Measurements from ENCODE around the gene CYBC1.

CYBC1 gene

DNA sequence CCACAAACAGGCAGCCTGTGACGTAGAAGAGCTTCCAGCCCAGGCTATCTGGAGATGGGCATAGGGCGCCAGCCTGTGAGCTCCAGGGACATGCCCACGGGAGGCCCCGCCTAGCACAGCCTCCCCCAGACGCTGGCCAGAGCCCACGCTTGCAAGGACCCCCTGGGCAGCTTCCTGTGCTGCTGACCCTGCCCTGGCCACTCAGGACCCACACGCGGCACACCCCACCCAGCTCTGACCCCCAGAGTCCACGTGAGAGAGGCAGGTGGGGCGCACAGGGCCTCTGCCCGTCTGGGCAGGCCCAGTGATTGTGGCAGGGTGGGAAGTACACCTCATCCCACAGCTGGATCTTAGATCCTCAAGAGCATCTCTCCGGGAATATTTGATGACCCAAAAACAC is 3.9 kb downstream of the CYBC1 start:
- no peak for DNase-seq

DNA sequence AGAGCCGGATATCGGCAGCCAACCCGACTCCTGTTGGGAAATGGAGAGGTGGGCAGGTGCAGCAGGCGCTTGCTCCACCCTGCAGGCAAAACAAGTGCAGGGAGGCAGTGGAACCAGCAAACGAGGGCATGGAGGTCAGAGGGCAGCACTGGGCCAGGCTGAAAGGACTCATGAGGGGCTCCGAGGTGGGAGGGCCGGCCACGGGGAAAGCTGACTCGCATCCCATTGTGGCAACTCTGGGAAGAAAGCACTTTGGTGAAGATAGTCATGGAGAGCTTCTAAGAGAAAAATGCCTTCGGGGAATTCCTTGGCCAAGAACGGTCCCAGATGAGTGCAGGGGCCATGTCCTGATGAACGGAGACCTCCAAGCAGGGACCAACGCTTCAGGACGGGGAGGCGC is 4.4 kb downstream of the CYBC1 start:
- no peak for DNase-seq

DNA sequence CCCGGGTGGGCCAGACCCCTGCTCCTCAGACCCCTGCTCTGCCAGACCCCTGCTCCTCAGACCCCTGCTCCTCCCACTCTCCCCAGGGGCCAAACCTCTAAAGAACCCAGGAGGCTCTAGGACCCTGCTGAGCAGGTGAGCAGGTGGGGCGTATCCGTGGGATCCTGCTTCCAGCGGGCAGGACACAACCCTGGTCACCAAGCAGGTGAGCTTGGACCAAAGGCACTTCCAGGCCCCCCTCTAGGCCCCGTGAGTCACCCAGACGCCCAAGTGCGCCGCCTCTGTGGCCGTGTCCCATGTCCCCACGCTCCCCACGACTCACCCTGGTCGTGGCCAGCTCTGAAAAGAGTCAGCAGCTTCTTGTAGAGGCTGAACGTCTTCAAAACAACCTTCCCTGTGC is 5.0 kb downstream of the CYBC1 start:
- DNase-seq: no peak

DNA sequence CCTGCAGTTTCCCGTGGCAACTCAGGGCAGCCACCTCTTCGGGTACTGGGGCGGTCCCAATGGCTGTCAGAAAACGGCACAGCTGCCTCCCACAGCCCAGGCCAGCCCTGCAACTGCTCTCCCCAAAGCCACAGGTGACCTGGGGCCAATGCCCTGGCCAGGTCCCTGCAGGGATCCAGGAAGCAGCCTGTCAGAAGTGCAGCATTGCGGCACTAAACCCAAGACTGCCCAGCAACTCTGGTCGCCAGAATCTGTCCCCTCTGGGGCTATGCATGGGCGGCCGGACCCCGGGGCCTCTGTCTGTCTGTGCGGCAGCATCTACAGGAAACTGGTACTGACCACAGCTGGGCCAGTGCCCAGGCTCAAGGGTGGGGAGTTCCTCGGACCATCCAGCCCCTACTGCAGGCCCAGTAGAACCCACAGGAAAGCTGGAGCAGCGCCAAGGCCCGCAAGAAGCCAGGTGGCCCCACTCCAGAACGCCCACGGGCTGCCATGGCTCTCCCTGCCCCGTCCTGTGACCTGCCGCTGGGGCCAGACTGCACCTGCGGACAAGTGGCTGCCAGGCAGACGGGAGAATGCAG is 5.5 kb downstream of the CYBC1 start:
- no peak for DNase-seq

DNA sequence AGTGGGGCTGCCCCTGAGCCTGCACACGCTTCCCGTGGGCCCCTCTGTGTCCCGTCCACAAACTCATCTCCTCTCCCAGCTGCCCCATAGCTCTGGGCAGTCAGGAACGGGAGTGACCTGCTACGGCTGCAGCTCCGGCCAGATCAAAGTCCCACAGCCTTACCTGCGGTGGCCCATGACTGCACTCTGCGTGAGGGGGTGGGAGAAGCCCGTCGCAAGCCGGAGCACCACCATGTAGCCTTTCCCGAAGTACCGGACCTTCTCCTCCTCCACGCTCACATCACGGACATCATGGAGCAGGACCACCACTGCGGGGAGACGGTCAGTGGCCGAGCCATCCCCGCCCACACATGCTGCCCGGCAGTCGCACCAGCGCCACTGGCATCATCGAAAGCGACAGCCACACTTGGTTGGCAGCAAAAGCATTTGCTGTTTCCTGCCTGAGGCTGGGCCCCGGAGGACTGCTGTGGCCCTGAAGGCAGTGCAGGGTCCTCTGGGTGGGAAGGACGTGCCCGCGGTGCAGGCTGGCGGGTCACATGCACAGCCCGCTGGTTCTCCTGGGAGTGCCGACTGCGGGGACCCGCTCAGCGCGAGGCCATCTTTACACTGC is 6.2 kb downstream of the CYBC1 start:
- no peak for DNase-seq

DNA sequence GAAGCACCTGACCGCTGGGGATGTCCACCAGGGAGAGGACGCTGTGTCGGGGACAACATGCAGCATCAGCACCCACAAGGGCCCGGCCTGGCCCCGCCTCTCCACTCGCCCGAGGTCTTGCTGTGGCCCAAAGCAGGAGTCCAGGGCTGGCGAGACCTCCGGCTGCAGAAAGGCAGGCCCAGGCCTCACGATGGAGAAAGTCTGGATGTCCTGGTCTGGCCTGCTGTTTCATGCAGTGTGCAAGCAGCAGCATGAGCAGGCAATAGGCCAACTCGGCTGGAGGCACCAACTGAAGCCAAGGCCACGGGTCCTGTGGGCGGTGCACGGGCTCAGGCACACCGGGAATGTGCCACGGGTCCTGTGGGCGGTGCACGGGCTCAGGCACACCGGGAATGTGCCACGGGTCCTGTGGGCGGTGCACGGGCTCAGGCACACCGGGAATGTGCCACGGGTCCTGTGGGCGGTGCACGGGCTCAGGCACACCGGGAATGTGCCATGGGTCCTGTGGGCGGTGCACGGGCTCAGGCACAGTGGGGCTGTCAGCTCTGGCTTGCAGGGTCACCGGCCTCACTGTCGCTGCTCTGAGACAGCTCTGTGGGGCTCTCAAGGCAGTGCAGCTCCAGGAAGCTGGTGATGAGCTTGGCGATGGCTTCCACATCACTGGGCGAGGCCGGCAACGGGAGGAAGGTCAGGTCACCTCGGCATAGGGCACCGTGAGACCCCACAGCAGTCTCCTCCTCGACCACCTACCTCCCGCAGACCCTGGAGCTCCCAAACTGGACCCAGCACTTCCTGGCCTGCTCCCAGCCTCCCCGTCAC is 6.9 kb downstream of the CYBC1 start:
- DNase-seq: no peak

DNA sequence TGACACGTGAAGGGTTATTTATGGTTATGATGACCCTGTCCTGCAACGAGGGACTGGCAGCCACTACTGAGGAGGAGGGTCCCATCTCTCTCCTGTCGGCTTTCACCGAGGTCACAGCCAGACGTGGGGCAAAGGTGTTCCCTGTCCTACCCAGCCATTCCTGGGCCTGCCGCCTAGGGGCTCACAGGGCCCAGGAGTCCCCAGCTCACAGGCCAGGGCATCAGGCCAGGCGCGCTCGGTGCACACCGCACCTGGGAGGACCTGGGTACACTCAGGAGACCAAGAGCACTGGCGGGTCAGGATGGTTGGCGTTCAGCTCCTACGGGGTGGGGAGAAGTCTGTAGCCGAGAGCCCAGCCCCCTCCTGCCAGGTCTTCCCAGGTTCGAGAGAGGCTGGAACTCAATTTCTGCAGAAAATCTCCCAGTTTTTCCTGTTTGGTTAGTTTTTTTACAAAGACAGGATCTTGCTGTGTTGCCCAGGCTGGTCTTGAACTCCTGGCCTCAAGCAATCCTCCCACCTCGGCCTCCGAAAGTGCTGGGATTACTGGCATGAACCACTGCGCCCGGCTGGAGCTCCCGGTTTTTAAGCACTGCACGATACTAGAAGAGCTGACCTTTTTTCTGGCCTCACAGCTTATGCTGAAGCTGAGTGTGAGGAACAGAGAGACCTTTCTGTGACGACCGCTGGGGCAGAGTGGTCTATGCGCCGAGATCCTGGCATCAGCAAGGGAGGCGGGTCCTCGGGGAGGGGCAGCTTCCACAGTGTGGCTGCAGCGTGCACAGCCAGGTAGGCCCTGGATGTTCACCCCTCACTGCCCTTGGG is 7.7 kb downstream of the CYBC1 start:
- no peak for DNase-seq

DNA sequence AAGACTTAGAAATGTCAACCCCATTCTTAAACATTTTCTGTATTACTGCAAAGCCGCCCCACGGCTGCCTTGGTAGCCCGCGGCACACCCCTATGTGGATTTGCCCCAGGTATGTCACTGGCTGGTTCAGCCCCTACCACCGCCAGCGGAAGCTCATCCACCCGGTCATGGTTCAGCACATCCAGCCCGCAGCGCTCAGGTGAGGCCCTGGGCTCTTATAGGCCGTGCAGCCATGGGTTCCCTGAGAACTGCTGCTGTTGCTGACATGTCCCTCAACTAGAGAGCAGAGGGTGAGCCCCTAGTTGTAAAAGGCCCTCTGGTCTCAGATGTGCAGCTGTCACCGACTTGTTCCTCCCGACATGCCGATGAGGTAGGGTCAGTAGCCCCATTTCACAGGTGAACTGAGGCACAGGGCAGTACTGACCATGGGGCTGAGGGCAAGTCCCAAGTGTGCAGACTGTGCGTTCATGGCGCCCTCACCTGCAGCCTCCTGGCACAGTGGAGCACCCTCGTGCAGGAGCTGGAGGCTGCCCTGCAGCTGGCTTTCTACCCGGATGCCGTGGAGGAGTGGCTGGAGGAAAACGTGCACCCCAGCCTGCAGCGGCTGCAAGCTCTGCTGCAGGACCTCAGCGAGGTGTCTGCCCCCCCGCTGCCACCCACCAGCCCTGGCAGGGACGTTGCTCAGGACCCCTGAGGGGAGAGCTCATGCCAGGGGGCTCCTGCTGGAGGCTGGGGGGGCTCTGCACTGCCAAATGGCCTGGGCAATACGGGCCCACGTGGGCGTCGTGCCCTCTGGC is 8.7 kb downstream of the CYBC1 start:
- DNase-seq: no peak

DNA sequence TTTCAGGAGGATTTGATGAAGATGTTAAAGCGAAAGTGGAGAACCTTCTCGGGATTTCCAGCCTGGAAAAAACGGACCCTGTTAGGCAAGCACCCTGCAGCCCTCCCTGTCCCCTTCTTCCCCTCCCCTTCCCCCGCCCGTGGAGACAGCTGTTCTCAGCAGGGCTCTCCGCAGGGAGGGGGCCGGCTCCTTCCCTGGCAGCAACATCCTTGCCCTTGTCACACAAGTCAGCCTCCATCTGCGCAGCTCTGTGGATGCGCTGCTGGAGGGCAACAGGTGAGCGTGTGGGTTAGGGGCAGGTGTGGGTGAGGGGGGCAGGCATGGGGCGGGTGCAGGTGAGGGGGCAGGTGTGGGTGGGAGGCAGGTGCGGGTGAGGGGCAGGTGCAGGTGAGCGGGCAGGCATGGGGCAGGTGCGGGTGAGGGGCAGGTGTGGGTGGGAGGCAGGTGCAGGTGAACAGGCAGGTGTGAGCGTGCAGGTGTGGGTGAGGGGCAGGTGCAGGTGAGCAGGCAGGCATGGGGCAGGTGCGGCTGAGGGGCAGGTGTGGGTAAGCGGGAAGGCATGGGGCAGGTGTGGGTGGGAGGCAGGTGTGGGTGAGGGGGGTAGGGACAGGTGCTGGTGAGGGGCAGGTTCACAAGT is 9.4 kb downstream of the CYBC1 start:
- DNase-seq: no peak

DNA sequence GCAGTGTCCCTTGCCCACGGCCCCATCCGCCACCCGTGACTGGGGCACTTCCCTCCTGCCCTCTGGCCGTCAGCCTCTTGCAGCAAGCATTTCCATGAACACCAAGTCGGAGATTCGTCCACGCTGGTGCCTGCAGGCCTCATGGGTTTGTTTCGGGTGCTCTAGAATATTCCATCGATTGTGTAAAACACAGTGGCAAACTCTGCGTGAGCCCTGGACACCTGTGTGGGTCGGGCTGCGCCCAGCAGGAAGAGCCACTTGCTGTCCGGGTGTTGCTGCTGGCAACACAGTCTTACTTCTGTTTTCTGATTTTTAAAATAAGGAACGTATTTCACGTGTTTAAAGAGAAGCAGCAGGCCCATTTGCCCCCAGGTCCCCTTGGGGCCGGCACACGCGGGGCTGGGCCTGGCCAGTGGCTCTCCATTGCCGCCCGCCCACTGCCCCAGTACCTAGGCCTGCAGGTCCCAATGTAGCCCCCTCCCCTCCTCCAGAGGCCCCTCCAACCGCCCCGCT is 10.0 kb downstream of the CYBC1 start:
- no peak for DNase-seq

DNA sequence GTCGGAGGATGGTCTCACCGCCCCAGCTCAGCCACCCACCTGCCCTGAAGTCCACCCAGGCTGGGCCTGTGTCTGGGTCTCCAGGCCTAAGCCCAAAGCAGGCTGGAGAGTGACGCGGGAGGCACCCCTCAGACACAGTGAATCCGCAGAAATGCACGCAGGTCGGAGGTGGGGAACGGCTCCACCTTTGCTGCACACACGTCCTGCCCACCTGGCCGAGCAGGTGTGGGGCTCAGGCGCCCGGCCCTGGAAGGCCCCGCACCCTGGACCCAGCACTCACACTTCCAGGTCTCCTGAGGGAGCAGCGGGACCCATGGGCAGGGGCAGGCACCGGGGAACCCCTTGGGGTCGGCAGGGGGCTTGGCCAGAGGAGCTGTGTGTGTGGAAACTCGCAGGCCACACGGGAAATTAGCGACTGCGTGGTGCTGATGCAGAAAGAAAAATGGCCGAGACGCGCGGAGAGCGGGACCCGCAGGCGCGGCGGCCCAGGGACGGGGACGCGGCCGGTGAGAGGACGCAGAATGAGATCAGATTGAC is 10.7 kb downstream of the CYBC1 start:
- DNase-seq: no peak

DNA sequence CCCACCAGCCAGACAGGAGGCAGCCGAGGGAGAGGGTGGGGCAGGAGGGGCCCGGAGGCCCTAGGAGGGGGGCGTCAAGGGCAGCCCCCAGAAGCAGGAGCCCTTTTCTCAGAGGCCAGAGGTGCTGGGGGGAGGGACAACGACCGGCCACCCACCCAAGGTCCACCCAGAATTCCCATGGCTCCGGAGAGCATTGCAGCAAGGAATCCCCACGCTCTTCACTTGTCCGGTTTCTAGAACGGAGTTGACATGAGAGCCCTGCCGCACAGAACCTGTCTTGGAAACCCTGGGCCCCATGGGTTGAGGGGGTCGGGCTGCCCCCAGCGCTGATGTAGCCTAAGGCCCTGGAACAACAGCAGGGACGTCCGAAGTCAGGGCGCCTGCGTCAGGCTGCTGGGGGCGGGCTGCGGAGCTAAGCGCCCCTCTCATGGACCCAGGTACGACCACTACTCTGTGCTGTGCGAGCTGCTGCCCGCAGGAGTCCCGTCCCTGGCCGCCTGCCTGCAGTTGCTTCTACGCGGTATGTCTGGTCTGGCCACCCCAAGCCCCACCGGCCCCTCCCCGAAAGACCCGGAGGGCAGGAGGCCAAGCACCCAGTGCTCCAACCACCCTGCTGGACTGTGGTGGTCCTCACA is 11.2 kb downstream of the CYBC1 start:
- no peak for DNase-seq

DNA sequence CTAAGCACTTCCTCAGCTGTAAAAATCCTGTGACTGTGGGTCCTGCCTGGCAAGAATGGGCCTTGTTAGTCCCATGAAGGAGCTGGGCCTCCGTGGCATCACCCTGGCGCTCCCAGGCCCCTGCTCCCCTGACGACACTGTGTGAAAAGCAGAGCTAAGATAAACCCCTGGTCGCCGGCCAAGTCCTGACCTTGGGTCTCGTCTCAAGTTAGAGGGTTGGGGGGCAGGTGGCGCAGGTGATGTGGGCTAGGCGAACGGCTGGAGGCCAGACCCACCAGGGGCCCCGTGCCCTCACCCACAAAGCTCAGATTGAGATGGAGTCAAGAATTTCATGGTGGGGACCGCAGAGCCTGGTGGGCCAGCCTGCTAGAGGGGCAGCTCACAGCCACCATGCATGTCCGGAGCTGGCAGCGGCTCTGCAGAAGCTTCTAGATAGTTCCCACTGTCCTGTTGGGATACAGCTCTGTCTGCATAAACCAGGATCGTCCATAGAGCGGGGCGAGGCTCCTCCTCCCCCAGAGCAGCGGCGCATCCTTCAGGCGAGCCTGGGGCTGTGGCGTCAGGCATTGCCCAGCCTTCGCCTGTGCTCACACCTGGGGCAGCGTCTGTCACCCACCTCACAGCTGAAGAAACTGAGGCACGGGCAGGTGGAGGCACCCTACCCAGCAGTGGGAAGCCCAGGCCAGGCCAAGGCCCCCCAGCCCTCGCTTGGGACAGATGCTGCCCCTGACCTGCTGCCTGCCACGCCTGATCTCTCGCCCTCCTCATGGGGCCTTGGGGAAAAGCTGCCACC is 12.0 kb downstream of the CYBC1 start:
- no peak for DNase-seq

DNA sequence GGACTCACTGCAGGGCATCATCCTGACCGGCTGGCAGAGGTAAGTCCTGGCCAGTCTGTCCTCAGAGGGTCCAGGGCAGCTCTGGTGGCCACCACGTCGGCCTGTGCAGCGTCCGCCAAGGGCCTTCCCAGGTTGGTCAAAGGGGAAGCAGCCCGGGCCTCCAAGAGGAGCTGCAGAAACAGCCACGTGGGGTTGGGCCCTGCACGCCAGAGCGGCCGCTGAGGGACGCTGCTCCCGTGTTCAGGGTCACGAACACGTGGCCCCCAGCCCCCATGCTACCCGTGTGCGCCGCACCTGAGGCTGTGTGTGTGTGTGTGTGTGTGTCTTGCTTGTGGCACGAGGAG is 13.3 kb downstream of the CYBC1 start:
- DNase-seq: no peak

DNA sequence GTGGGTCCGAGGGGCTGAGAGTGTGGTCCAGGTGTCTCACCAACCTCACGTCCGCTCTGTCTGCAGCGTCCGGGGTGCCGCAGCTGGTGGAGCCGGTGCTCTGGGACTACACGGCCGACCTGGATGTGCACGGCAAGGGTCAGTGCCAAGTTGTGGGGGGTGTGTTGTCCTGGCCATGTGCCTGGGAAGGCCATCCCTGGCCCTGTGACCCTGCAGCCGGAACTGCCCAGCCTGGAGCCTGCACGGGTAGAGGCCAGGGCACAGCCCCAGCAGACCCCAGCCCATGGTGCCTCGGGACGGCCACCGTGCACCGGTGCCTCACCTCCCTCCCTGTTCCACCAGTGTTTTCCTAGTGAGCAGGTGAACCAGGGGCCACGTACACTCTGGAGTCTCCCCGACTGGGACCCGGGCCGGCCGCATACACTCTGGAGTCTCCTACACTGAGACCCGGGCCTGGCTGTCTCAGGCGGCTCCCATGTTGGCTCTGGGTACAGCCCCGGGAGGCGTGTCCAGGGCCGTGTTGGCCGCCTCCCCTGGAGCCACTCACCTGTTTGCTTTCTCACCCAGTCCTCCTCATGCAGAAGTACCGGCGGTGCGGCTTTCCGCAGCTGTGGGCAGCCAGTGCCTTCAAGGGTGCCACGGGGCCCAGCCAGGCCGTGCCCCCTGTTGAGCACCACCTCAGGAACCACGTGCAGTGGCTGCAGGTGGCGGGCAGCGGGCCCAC is 13.8 kb downstream of the CYBC1 start:
- no peak for DNase-seq

DNA sequence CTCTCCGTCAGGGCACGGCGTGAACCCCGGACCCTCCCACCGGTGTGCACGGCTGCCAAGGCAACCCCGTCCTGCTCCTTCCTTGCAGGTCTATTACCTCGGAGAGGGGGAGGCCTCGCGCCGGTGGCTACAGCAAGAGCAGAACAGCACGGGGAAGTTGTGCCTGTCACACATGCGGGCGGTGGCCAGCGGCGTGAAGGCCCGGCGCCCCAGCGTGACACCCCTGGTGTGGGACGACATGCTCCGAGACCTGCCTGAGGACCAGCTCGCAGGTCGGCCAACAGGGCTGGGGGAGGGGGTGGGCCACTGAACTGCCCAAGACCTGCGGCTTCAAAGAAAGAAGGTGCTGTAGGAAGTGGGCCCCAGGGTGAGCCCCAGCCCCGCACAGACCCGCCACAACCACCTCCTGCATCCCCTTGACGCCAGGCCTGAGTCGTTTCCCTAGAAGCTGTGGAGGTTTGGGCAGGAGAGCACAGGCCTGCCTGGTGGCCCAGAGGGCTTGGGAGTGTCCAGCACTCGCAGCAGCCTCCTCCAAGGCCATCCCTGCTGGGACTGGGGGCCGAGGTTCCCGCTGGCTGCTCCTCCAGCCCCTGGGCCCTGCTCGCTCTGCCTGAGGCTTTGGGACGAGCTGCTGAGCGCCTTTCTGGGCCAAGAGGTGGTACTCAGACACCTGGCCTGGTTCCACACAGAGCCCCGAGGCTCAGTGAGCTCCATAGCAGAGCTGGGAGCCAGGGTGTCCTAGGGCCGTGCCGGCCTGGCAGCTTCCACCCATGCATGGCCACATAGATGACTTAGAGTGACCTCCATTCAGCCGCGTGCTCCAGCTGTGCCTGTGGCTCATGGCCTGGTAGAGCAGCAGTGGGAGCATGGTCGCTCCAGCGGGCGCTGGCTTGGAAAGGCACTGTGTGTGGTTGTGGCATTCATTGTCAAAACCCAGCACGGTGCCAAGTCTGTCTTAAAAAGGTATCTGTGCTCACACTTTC is 14.7 kb downstream of the CYBC1 start:
- DNase-seq: no peak

DNA sequence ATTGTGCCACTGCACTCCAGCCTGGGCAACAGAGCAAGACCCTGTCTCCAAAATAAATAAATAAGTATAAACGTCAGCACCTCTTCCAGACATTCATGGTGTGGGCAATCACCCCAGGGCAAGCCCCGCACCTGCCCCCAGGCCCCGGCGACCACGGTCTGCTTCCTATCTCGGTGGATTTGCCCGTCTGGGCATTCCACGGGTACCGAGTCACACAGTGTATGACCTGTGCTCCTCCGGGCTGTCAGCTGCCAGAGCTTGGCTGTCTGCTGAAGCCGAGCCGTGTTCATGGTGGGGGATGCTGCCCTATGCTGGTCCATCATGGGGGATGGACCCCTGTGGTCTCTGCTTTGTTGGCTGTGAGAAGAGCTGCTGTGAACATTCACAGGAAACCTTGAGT is 15.4 kb downstream of the CYBC1 start:
- DNase-seq: no peak

DNA sequence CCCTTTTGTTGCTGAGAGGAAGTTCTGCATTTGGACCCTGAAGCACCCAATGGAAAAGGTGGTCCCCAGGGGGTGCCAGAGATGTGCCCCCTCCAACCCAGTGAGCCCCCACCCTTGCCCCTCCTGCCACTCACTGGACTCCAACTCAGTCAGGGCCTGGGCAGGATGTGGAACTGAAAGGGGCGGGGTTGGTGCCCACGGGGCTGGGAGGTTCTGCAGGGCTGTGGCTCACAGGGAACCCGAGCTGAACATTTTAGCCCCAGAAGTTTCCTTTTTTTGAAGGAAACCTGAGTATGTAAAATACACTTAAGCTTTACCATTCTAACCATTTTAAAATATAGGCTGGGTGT is 16.4 kb downstream of the CYBC1 start:
- no peak for DNase-seq
